Stimulated activated CD8-positive, alpha-beta memory T cell treated with anti-CD3 and anti-CD28 coated beads, Interleukin-7, amount 100 ng/mL, for 48 hours (primary cell): ENCODE measurements around the gene EXOC3.
"Not testable (repeated sequence)": the region's sequence is repeated elsewhere in the genome, so short reads cannot be mapped to it uniquely, and the experiment has no call there.

Source experiments
- DNase-seq, 2 donors: peaks; one replicate each; pipeline ENCODE4 v3.0.0-alpha.2; 2020; ENCODE audit warnings: low read depth in 1 of 2; ENCODE audit errors: extremely low read depth in 1 of 2

The EXOC3 gene

GRCh38 chr5:442335-443238, at the start of gene EXOC3:
Gene EXOC3, plus strand, starts transcription at chr5:443176. Its CDS starts 3,030 bp downstream, at chr5:446206.
- peak; percentile 37 to 69 for DNase-seq

- no peak for DNase-seq
Observed at GRCh38 chr5:393846-394275, 49.1 kb upstream of the EXOC3 start.

GRCh38 chr5:394671-395155, 48.3 kb upstream of the EXOC3 start:
- DNase-seq = no peak

GRCh38 chr5:395156-395920, 47.6 kb upstream of the EXOC3 start:
- no peak for DNase-seq

GRCh38 chr5:395921-396530, 47.0 kb upstream of the EXOC3 start:
- no peak for DNase-seq

GRCh38 chr5:396531-396961, 46.4 kb upstream of the EXOC3 start:
- DNase-seq = no peak

- not testable (repeated sequence) for DNase-seq
Observed at GRCh38 chr5:398141-398474, 44.9 kb upstream of the EXOC3 start.

GRCh38 chr5:398475-399295, 44.3 kb upstream of the EXOC3 start:
- DNase-seq = no peak

- peak; percentile 57 to 63 for DNase-seq
Observed at GRCh38 chr5:399296-400281, 43.4 kb upstream of the EXOC3 start.

GRCh38 chr5:400282-401145, 42.5 kb upstream of the EXOC3 start:
- DNase-seq = no peak

GRCh38 chr5:401146-402034, 41.6 kb upstream of the EXOC3 start:
- DNase-seq = no peak

GRCh38 chr5:402219-402614, 40.8 kb upstream of the EXOC3 start:
- not testable (repeated sequence) for DNase-seq

- no peak for DNase-seq
Observed at GRCh38 chr5:402615-403359, 40.2 kb upstream of the EXOC3 start.

- no peak for DNase-seq
Observed at GRCh38 chr5:403995-404394, 39.0 kb upstream of the EXOC3 start.

GRCh38 chr5:404666-405241, 38.2 kb upstream of the EXOC3 start:
- DNase-seq = no peak

GRCh38 chr5:405421-405820, 37.6 kb upstream of the EXOC3 start:
- no peak for DNase-seq
